ENCODE measurements around the gene SLC9C1.

The SLC9C1 gene

GRCh38 chr3:112293368-112294321 is at the start of gene SLC9C1:
Gene SLC9C1, minus strand, starts transcription at chr3:112294216. Its CDS starts 7,425 bp downstream, at chr3:112286791.
- no peak for DNase-seq (ENCODE audit: low read depth in 2 of 2)

GRCh38 chr3:112341386-112341785 is 47.4 kb upstream of the SLC9C1 start:
- DNase-seq (ENCODE audit: low read depth in 2 of 2) = no peak

GRCh38 chr3:112339609-112340008 is 45.6 kb upstream of the SLC9C1 start:
- no peak for DNase-seq (ENCODE audit: low read depth in 2 of 2)

- no peak for DNase-seq (ENCODE audit: low read depth in 2 of 2)
Observed at GRCh38 chr3:112339134-112339533, 45.1 kb upstream of the SLC9C1 start.

- no peak for DNase-seq (ENCODE audit: low read depth in 2 of 2)
Observed at GRCh38 chr3:112338727-112339056, 44.7 kb upstream of the SLC9C1 start.

- no peak for DNase-seq (ENCODE audit: low read depth in 2 of 2)
Observed at GRCh38 chr3:112338021-112338726, 44.2 kb upstream of the SLC9C1 start.

- no peak for DNase-seq (ENCODE audit: low read depth in 2 of 2)
Observed at GRCh38 chr3:112335434-112335781, 41.4 kb upstream of the SLC9C1 start.

GRCh38 chr3:112334691-112335433 is 40.8 kb upstream of the SLC9C1 start:
- no peak for DNase-seq (ENCODE audit: low read depth in 2 of 2)

GRCh38 chr3:112333381-112334317 is 39.6 kb upstream of the SLC9C1 start:
- peak in 1 of 2 donors; percentile 5 for DNase-seq (ENCODE audit: low read depth in 2 of 2)

- DNase-seq (ENCODE audit: low read depth in 2 of 2) = peak in 1 of 2 donors; percentile 27
Observed at GRCh38 chr3:112333002-112333380, 39.0 kb upstream of the SLC9C1 start, which contains the start of gene CD200. Gene CD200, plus strand, starts transcription at chr3:112333156. Its CDS starts 57 bp downstream, at chr3:112333213.

- no peak for DNase-seq (ENCODE audit: low read depth in 2 of 2)
Observed at GRCh38 chr3:112331851-112332250, 37.8 kb upstream of the SLC9C1 start.

- DNase-seq (ENCODE audit: low read depth in 2 of 2) = no peak
Observed at GRCh38 chr3:112327371-112327951, 33.4 kb upstream of the SLC9C1 start.

GRCh38 chr3:112321867-112322652 is 28.0 kb upstream of the SLC9C1 start:
- no peak for DNase-seq (ENCODE audit: low read depth in 2 of 2)

GRCh38 chr3:112320691-112321090 is 26.7 kb upstream of the SLC9C1 start:
- DNase-seq (ENCODE audit: low read depth in 2 of 2) = no peak

GRCh38 chr3:112319516-112320276 is 25.7 kb upstream of the SLC9C1 start:
- no peak for DNase-seq (ENCODE audit: low read depth in 2 of 2)

GRCh38 chr3:112315791-112316190 is 21.8 kb upstream of the SLC9C1 start:
- DNase-seq (ENCODE audit: low read depth in 2 of 2) = no peak

GRCh38 chr3:112314649-112315048 is 20.6 kb upstream of the SLC9C1 start:
- no peak for DNase-seq (ENCODE audit: low read depth in 2 of 2)

GRCh38 chr3:112308151-112308911 is 14.3 kb upstream of the SLC9C1 start:
- DNase-seq (ENCODE audit: low read depth in 2 of 2) = no peak
